GM08714 (cell line): ENCODE measurements around the gene PGBD1.
A peak's percentile ranks its signal among the peaks of the same experiment; 100 is the strongest.
"Not testable (repeated sequence)": the region's sequence is repeated elsewhere in the genome, so short reads cannot be mapped to it uniquely, and the experiment has no call there.

ENCODE experiments used
- H3K4me3 ChIP-seq: fragments of 200-500 bp; sonication (Bioruptor generic); 2 replicates; pipeline ENCODE4 v1.5.1; 2014; ENCODE audit warnings: mild to moderate bottlenecking, low read length, inconsistent platforms
- ZNF274 ChIP-seq: IDR thresholded peaks from 2 replicates; pipeline ENCODE4 v1.6.1; 2012; ENCODE audit warnings: mild to moderate bottlenecking, low read depth, low read length

The PGBD1 gene

DNA sequence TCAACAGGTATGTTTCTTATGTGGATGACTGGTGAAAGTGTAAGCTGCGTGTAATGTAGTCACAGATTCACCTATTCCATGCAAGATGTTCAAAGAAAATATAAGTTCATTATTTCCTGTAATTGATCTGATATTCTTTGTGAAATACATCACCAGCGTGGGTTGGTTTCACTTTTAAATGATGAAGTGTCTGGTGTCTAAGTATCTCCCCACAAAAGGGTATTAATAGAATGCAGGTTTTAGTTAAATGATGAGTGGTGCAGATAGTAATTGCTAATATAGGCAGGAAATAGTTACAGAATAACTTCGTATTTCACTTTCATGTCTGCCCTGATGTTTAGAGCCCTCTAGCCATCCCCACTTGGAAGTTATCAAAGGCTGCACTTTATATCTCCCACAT lies 22.2 kb downstream of the PGBD1 start:
- peak overlapping the region; percentile 40; the same call in 1 of the 2 replicates for H3K4me3 ChIP-seq
- TF ChIP-seq ZNF274 = no peak

DNA sequence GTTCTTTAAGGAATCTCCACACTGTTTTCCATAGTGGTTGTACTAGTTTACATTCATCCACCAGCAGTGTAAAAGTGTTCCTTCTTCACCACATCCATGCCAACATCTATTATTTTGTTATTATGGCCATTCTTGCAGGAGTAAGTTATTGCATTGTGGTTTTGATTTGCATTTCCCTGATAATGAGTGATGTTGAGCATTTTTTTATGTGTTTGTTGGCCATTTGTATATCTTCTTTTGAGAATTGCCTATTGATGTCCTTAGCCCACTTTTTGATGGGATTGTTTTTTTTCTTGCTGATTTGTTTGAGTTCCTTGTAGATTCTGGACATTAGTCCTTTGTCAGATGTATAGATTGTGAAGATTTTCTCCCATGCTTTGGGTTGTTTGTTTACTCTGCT lies 25.0 kb downstream of the PGBD1 start:
- not testable (repeated sequence) for H3K4me3 ChIP-seq

DNA sequence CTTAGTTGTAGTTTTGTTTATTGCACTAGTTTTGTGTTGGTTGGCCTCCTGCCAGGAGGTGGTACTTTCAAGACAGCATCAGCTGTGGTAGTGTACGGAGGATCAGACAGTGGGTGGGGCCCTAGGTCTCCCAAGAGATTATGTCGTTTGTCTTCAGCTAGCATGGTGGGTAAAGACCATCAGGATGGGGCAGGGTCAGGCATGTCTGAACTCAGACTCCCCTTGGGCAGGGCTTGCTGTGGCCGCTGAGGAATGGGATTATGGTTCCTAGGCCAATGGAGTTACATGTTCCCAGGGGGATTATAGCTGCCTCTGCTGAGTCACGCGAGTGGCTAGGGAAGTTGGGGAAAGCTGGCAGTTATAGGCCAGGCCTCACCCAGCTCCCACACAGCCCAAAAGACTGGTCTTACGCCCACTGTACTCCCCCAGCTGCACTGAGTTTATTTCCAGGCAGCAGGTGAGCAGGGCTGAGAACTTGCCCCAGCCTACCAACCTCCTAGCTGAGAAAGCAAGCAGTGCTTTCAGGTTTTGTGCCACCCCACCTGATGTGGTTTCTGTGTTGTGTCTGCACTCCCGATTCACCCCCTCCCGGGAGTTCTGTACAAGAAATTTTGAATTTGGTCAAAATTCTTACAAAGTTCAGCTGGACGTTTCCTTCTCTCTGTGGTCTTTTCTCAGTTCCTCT lies 29.9 kb downstream of the PGBD1 start:
- H3K4me3 ChIP-seq = no peak overlapping the region
- no peak for TF ChIP-seq ZNF274

DNA sequence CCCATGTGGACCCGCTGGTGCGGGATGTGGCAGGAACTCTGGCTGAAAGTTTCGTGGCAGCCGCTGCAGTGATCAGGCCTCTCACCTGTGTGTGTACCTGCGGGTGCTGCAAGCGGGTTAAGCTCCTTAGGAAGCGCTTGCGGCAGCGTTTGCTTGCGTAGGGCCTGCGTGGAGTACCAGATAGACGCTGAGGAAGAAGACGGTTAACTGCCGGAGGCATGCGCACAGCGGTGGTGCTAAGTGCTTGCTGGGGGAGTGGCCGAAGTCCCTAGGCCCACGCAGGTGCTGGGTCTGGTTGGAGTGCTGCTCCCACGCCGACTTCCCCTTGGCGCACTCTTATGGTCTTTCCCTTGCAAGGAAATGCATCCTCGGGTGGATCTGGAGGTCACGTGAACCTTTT lies 31.6 kb downstream of the PGBD1 start:
- H3K4me3 ChIP-seq = no peak overlapping the region
- TF ChIP-seq ZNF274 = no peak

DNA sequence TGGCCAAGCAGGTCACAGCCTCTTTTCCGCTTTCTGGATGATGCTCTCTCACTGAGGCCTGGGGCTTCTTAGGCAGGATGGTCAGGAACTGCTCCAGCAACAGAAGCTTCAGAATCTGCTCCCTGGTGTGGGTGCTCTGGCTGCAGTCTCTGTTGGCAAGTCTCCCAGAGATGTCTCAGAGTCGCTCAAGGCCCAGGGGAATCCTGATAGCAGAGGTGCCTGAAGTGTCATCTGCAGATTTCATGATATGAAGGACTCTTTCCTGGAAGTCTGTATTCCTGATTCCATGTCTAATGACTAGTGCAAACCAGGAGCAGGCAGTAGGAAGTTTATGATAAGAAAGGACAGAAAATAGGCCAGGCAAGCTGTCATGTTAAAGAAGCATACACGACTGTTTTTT lies 34.3 kb downstream of the PGBD1 start:
- H3K4me3 ChIP-seq = no peak overlapping the region
- TF ChIP-seq ZNF274 = no peak

DNA sequence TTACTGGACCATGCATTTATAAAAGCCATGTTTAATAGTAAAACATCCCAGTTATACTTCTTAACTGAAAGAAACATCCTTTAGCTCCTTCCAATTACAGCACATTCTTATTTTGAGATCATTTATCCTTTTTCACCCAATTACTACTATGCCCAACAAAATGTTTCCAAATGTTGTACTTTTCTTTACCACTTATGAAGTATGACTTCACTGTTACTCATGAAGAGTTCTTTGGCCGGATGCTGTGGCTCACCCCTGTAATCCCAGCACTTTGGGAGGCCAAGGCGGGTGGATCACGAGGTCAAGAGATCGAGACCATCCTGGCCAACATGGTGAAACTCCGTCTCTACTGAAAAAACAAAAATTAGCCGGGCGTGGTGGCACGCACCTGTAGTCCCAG lies 36.5 kb downstream of the PGBD1 start:
- H3K4me3 ChIP-seq = not testable (repeated sequence)

DNA sequence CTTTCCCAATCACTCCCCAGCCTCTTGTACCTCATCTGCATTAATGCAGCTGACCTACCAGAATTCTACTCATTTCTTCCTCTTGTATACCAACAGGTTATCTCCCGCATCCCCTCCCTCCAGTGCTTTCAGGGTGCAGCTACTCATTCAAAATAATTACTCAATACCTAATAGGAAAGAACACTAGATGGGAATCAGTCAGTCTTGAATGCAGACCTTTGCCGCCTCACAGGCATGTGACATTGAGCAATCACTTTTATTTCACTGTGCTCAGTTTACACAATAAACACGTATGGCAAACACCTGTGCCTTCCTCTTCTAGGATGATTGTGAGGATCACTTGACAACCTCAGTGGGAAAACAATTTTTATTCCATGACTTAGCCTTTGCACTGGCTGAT lies 41.3 kb downstream of the PGBD1 start:
- H3K4me3 ChIP-seq = no peak overlapping the region
- TF ChIP-seq ZNF274 = no peak

DNA sequence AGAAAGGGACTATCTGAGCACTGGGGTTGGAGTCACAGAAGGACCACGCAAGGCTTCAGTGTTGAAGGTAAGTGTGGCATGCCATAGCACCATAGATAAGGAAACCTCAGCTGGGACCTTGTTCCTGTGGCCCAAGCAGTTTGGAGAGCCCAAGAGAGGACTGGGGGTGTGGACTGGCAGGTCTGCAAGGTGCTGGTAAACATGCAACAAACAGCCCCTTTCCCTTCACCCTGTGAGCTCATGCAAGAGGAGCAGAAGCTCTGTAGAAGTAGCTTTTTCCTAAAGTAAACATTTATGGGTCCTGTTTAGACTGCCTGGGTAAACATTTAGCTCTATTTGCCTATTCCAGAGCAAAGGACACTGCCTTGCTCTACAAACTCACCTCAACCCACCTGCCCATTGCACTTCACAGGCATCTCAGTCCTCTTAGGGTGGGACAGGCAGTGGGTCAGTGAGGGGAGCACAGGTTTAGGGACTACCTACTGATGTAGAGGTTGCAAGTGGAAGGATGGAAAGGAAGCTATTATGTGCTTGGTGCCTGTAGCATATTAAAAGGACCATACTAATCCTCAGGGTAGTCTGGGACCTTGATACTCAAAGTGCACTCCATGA lies 42.5 kb downstream of the PGBD1 start:
- no peak overlapping the region for H3K4me3 ChIP-seq
- TF ChIP-seq ZNF274 = no peak

DNA sequence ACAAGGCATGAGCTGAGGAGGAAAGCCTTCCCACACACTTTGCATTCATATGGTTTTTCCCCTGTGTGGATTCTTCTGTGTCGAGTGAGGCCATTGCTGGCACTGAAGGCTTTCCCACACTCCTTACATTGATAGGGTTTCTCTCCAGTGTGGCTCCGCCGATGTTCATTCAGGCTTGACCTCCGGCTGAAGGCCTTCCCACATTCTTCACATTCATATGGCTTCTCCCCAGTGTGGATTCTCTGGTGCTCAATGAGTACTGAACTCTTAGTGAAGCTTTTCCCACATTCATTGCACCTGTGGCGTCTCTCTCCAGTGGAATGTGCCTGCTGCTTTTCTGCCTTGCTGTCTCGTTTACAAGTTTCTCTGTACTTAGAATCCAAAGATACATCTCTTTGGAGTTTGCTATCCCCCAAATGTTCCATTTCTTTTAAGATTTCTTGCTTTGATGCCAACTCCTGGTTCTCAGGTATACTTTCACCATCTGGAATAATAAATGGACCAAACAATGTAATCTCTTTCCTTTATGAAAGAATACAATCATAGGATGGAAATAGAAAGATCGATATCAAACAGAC lies 45.1 kb downstream of the PGBD1 start:
- no peak overlapping the region for H3K4me3 ChIP-seq
- TF ChIP-seq ZNF274 = no peak

DNA sequence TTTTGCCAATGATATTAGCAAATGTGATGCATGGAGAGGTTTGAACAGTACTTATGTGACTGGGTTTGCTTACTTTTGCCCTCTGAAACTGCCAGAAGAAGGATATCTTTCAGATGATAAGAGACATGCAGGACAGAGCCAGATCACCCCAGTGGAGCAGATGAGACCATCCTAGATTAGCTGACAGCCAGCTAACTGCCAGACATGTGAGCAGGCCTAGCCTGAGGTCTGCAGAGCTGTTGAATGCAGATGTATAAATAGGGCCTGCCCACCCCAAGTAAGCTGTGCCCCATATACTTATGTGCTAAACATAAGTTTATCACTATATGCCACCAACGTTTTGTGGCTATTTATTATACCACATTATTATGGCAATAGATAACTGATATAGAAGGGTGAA lies 48.7 kb downstream of the PGBD1 start:
- no peak overlapping the region for H3K4me3 ChIP-seq
- no peak for TF ChIP-seq ZNF274

DNA sequence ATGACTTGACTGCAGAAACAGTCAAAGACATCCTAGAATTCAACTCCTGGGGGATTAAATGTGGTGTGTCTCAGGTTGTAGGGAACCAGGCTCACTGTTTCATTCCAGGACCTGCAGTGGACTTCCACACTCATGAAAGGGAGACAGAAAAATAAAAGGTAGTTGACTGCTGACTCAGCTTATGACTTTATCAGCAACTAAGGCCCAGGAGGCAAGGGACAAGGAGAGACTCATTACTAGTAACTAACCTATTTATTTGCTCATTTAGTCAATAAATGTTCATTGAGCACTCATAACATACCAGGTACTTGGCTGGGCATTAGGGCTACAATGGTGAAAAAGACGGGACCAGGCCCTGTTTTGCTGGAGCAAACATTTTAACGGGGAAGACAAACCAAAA lies 51.7 kb downstream of the PGBD1 start:
- no peak for TF ChIP-seq ZNF274
- no peak overlapping the region for H3K4me3 ChIP-seq

DNA sequence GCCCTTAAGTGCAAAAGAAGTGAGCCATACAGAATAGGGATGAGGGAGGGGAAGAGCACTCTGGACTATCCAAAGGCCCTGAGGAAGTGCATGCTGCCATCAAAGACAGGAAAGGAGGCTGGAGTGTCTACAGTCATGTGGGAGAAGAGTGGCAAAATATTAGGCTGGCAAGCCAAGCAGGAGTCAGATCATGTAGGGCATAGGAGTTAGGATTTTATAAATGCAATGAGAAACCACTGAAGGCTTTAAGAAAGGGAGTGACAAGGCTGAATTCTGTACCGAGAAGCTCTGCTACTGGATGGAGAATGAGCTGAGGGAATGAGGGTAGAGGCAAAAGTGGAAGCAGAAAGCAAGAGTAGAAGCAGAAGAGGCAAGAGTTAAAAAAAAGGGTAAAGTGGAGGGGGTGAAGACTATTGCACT lies 52.2 kb downstream of the PGBD1 start:
- H3K4me3 ChIP-seq = no peak overlapping the region
- no peak for TF ChIP-seq ZNF274

DNA sequence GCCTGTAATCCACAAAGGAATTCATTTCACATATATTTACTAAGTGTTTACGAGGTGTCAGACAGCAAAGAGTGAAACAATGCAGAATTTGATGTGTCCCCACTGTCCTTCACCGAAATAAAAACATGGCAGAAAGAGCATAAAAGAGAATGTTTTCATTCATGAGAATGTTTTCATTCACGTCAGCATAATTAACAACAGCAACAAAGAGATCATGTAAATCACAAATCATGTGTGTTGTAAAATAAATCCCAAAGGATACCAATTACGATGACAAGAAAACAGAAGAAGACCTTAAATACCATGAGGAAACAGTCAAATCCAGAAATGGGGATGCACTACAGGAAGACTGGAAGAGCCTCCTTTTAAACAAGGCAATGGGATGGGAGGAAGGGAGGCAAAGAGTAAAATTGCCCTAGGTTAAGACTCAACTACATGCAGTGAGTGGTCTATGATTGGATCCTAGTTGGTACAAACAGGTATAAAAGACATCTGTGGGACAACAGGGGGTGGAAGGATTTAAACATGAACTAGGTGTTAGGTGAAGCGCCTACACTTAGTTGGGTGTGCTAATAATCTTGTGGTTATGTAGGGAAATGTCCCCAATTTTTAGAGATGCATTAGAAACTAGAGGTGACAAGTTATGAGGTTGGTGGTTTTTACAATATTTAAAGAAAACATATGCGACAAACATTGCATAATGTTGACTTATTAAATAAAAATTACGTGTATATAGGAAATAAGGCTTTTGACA lies 53.1 kb downstream of the PGBD1 start:
- no peak for TF ChIP-seq ZNF274
- H3K4me3 ChIP-seq = peak overlapping the region; percentile 94; the same call in 1 of the 2 replicates

DNA sequence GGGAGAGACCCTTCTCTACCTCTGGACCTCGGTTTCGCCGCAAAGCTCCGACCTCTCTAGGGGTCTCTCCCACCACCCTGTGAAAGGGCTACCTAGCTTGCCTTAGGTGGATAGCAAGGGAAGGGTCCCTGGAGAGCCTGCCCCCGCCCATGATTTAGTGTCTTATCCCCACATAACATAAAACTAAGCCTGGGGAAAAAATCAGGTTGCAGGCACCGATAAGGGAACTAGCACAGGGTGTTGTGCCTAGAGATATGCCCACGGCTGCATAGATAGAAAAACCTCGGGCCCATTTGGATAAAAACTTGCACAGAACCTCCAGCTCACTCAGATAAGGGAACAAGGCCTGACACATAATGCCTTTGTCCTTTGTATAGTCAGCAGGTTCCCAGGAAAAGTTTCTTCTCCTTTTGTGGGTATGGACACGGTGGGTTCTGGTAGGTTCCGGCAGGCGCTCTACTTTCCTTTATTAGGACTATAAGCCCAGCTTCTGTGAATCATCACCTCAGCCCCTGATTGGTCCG lies 53.7 kb downstream of the PGBD1 start:
- no peak for TF ChIP-seq ZNF274
- peak overlapping the region; percentile 94; the same call in 1 of the 2 replicates for H3K4me3 ChIP-seq
